ENCODE data around the gene COX19. TPM values are rescaled to one million over a fixed set of nuclear protein-coding genes. Genes with fewer than 3 reads are reported as not detected.

The COX19 gene
- total RNA-seq, 1 experiment from 2014 or later = 14.4 TPM

DNA sequence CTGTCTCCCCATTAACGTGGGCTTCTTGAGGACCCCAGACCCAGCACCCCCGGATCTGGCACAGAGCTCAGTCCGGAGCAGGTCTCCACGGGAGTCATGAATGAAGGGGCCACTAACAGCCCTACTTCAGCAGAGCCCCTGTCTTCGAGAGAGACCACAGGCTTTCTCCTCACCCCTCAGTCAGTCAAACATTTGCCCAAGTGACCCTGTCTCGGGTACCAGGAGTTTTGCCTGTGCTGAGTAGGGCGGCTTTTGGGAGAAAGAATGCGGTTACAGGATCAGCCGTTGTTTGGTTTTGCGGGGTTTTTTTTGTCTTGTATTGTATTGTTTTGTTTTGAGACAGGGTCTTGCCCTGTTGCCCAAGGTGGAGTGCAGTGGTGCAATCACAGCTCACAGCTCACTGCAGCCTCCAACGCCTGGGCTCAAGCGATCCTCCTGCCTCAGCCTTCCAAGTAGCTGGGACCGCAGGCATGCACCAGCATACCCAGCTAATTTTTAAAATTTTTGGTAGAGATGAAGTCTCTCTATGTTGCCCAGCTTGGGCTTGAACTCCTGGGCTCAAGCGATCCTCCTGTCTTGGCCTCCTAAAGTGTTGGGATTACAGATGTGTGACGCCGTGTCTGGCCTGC, 37.4 kb downstream of the COX19 start:
- ATAC-seq = no peak
- POLR2A ChIA-PET = no interaction called here
- Histone ChIP-seq H3K27me3 (ENCODE audit: control insufficient read depth, insufficient read depth, low read length) (peaks cover 15% of the 10 kb centered on the region), H3K4me1 (ENCODE audit: control insufficient read depth, insufficient read depth, low read length) (peaks cover 6% of the 10 kb centered on the region), H3K4me3 (ENCODE audit: low read depth in 2 of 2, low read length in 2 of 2) (no peak overlapping the region), H3K9me3 (ENCODE audit: control insufficient read depth, insufficient read depth, low read depth, low read length) (peaks cover 10% of the 10 kb centered on the region; the same call in 1 of the 2 replicates), H3K27ac (ENCODE audit: low read length) (no peak overlapping the region), H3K36me3 (ENCODE audit: control insufficient read depth, insufficient read depth, low read length) (no peaks in the 10 kb centered on the region)
- in situ Hi-C loops (cut with HindIII; ENCODE audit: low pct_unique_long_range_greater_than_20kb, low sequenced_read_pairs) (no loop called here), intact Hi-C loops (cut with micrococcal nuclease; ENCODE audit: unreplicated experiment) (no loop called here)
- CTCF ChIA-PET = no interaction called here
- no peak for TF ChIP-seq TCF7L2 (IDR thresholded peaks at IDR 0.05; ENCODE audit: low read depth, low read length)
- no peak for TF ChIP-seq SIN3A (IDR thresholded peaks at IDR 0.05; ENCODE audit: borderline replicate concordance, insufficient read depth, low read depth, low read length)
- TF ChIP-seq, protein P1, sequence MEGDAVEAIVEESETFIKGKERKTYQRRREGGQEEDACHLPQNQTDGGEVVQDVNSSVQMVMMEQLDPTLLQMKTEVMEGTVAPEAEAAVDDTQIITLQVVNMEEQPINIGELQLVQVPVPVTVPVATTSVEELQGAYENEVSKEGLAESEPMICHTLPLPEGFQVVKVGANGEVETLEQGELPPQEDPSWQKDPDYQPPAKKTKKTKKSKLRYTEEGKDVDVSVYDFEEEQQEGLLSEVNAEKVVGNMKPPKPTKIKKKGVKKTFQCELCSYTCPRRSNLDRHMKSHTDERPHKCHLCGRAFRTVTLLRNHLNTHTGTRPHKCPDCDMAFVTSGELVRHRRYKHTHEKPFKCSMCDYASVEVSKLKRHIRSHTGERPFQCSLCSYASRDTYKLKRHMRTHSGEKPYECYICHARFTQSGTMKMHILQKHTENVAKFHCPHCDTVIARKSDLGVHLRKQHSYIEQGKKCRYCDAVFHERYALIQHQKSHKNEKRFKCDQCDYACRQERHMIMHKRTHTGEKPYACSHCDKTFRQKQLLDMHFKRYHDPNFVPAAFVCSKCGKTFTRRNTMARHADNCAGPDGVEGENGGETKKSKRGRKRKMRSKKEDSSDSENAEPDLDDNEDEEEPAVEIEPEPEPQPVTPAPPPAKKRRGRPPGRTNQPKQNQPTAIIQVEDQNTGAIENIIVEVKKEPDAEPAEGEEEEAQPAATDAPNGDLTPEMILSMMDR (IDR thresholded peaks at IDR 0.05) = no peak
- TF ChIP-seq, protein P2, sequence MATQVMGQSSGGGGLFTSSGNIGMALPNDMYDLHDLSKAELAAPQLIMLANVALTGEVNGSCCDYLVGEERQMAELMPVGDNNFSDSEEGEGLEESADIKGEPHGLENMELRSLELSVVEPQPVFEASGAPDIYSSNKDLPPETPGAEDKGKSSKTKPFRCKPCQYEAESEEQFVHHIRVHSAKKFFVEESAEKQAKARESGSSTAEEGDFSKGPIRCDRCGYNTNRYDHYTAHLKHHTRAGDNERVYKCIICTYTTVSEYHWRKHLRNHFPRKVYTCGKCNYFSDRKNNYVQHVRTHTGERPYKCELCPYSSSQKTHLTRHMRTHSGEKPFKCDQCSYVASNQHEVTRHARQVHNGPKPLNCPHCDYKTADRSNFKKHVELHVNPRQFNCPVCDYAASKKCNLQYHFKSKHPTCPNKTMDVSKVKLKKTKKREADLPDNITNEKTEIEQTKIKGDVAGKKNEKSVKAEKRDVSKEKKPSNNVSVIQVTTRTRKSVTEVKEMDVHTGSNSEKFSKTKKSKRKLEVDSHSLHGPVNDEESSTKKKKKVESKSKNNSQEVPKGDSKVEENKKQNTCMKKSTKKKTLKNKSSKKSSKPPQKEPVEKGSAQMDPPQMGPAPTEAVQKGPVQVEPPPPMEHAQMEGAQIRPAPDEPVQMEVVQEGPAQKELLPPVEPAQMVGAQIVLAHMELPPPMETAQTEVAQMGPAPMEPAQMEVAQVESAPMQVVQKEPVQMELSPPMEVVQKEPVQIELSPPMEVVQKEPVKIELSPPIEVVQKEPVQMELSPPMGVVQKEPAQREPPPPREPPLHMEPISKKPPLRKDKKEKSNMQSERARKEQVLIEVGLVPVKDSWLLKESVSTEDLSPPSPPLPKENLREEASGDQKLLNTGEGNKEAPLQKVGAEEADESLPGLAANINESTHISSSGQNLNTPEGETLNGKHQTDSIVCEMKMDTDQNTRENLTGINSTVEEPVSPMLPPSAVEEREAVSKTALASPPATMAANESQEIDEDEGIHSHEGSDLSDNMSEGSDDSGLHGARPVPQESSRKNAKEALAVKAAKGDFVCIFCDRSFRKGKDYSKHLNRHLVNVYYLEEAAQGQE (IDR thresholded peaks at IDR 0.05; ENCODE audit: insufficient read depth in 1 of 2, low read depth in 2 of 2, low read length in 1 of 2) = no peak
- no peak for TF ChIP-seq POLR2AphosphoS5 (IDR thresholded peaks at IDR 0.05; ENCODE audit: low read depth, low read length)
- DNase-seq (ENCODE audit: low read depth, low spot score) = no peak
- BruUV-seq (replicated peaks) = no TSS peak

DNA sequence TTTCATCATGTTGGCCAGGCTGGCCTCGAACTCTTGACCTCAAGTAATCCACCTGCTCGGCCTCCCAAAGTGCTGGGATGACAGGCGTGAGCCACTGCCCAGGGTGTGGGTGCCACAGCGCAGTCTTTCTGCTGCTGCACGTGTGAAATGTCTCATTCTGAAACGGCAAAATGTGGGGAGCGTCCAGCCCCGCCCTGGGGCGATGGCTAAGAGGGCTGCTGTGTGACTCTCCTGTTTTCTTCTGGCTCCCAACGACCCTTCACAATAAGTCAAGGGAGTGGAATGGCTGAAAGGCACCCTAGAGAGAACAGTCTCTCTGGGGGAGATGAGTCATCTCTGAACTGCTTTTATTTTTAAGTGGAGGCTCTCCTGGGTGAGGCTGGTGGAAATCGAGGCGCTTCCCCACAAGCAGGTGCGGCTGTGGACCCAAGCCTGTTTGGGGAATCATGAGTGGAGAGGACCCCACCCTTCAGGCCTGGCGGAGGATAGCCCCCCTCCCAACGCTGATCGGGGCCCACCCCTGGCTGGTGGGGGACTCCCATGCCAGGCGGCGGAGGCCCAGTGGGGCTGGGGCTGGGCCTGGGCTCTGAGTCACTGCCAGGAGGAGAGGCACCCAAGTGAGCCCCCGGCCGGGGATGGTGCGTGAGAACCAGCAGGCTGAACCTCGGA, 38.8 kb downstream of the COX19 start:
- Histone ChIP-seq H3K9me3 (ENCODE audit: control insufficient read depth, insufficient read depth, low read depth, low read length) (peaks cover 10% of the 10 kb centered on the region; the same call in 1 of the 2 replicates), H3K27ac (ENCODE audit: low read length) (no peak overlapping the region), H3K4me3 (ENCODE audit: low read depth in 2 of 2, low read length in 2 of 2) (no peak overlapping the region), H3K27me3 (ENCODE audit: control insufficient read depth, insufficient read depth, low read length) (peaks cover 10% of the 10 kb centered on the region), H3K36me3 (ENCODE audit: control insufficient read depth, insufficient read depth, low read length) (no peaks in the 10 kb centered on the region), H3K4me1 (ENCODE audit: control insufficient read depth, insufficient read depth, low read length) (peaks cover 6% of the 10 kb centered on the region)
- in situ Hi-C loops (cut with HindIII; ENCODE audit: low pct_unique_long_range_greater_than_20kb, low sequenced_read_pairs) = no loop called here
- TF ChIP-seq POLR2AphosphoS5 (IDR thresholded peaks at IDR 0.05; ENCODE audit: low read depth, low read length) (no peak), TCF7L2 (IDR thresholded peaks at IDR 0.05; ENCODE audit: low read depth, low read length) (no peak), SIN3A (IDR thresholded peaks at IDR 0.05; ENCODE audit: borderline replicate concordance, insufficient read depth, low read depth, low read length) (no peak)
- TF ChIP-seq, protein P2 (IDR thresholded peaks at IDR 0.05; ENCODE audit: insufficient read depth in 1 of 2, low read depth in 2 of 2, low read length in 1 of 2) = no peak
- TF ChIP-seq, protein P1 (IDR thresholded peaks at IDR 0.05) = no peak
- ChIA-PET POLR2A (no interaction called here), CTCF (no interaction called here)
- no TSS peak for BruUV-seq (replicated peaks)
- no peak for DNase-seq (ENCODE audit: low read depth, low spot score)
- peak; percentile 78 for ATAC-seq
- intact Hi-C loops (cut with micrococcal nuclease; ENCODE audit: unreplicated experiment) = no loop called here

All from Panc1 (cell line).